ENCODE data around the gene CHST11. TPM values are rescaled to one million over a fixed set of nuclear protein-coding genes. Genes with fewer than 3 reads are reported as not detected.

CHST11 gene
- total RNA-seq, 2 experiments from 2014 or later = 53.4 to 53.6 TPM

GRCh38 chr12:104627231-104627989, 170.7 kb downstream of the CHST11 start:
- no peaks in the 10 kb centered on the region for H3K27me3 ChIP-seq (ENCODE audit: control insufficient read depth in 1 of 2, insufficient read depth in 2 of 2, low read length in 2 of 2)
- H3K4me1 Mint-ChIP-seq (ENCODE audit: low read depth) = peaks cover 46% of the 10 kb centered on the region
- DNase-seq (no peak), ATAC-seq (ENCODE audit: poor library complexity) (no peak)
- no peaks in the 10 kb centered on the region for H3K9me3 Mint-ChIP-seq
- H3K27me3 Mint-ChIP-seq = no peaks in the 10 kb centered on the region
- peak overlapping the region; percentile 33 for H3K27ac Mint-ChIP-seq
- ChIA-PET POLR2A (no interaction called here), CTCF (no interaction called here)
- no peak overlapping the region for H3K27ac ChIP-seq (ENCODE audit: low read depth in 1 of 2, low read length in 2 of 2)
- H3K36me3 ChIP-seq (ENCODE audit: insufficient read depth, low read length) = peaks cover 3% of the 10 kb centered on the region
- intact Hi-C loops (cut with DNase I, micrococcal nuclease) = no loop called here
- no peaks in the 10 kb centered on the region for H3K9me3 ChIP-seq (ENCODE audit: control insufficient read depth in 1 of 2, insufficient read depth in 1 of 2, low read length in 2 of 2)
- TF ChIP-seq CTCF (IDR thresholded peaks at IDR 0.05) = no peak
- peaks cover 5% of the 10 kb centered on the region for H3K36me3 Mint-ChIP-seq (ENCODE audit: low read depth)
- H3K4me3 ChIP-seq (ENCODE audit: low read length) = no peak overlapping the region
- H3K4me1 ChIP-seq (ENCODE audit: insufficient read depth, low read length) = peaks cover 13% of the 10 kb centered on the region
- no peak overlapping the region for H3K4me3 Mint-ChIP-seq

GRCh38 chr12:104627990-104628830, 171.5 kb downstream of the CHST11 start:
- H3K27ac ChIP-seq (ENCODE audit: low read depth in 1 of 2, low read length in 2 of 2) = no peak overlapping the region
- peaks cover 41% of the 10 kb centered on the region for H3K4me1 Mint-ChIP-seq (ENCODE audit: low read depth)

GRCh38 chr12:104628831-104629135, 172.0 kb downstream of the CHST11 start:
- Mint-ChIP-seq H3K27ac (peak overlapping the region; percentile 33), H3K4me1 (ENCODE audit: low read depth) (peaks cover 42% of the 10 kb centered on the region), H3K4me3 (no peak overlapping the region), H3K27me3 (no peaks in the 10 kb centered on the region), H3K9me3 (no peaks in the 10 kb centered on the region), H3K36me3 (ENCODE audit: low read depth) (peaks cover 5% of the 10 kb centered on the region)
- no peak for TF ChIP-seq CTCF (IDR thresholded peaks at IDR 0.05)
- ChIA-PET CTCF (no interaction called here), POLR2A (no interaction called here)
- Histone ChIP-seq H3K36me3 (ENCODE audit: insufficient read depth, low read length) (peaks cover 3% of the 10 kb centered on the region), H3K27me3 (ENCODE audit: control insufficient read depth in 1 of 2, insufficient read depth in 2 of 2, low read length in 2 of 2) (no peaks in the 10 kb centered on the region), H3K4me1 (ENCODE audit: insufficient read depth, low read length) (peaks cover 10% of the 10 kb centered on the region), H3K9me3 (ENCODE audit: control insufficient read depth in 1 of 2, insufficient read depth in 1 of 2, low read length in 2 of 2) (no peaks in the 10 kb centered on the region), H3K4me3 (ENCODE audit: low read length) (no peak overlapping the region), H3K27ac (ENCODE audit: low read depth in 1 of 2, low read length in 2 of 2) (no peak overlapping the region)
- DNase-seq (no peak), ATAC-seq (ENCODE audit: poor library complexity) (no peak)
- intact Hi-C loops (cut with DNase I, micrococcal nuclease) = no loop called here

More at GRCh38 chr12:104627990-104628830, 171.5 kb downstream of the CHST11 start:
- Mint-ChIP-seq H3K9me3 (no peaks in the 10 kb centered on the region), H3K36me3 (ENCODE audit: low read depth) (peaks cover 5% of the 10 kb centered on the region), H3K27ac (peak overlapping the region; percentile 33), H3K4me3 (no peak overlapping the region), H3K27me3 (no peaks in the 10 kb centered on the region)
- no peak for TF ChIP-seq CTCF (IDR thresholded peaks at IDR 0.05)
- ATAC-seq (ENCODE audit: poor library complexity) (no peak), DNase-seq (no peak)
- Histone ChIP-seq H3K4me1 (ENCODE audit: insufficient read depth, low read length) (peaks cover 10% of the 10 kb centered on the region), H3K36me3 (ENCODE audit: insufficient read depth, low read length) (peaks cover 3% of the 10 kb centered on the region), H3K9me3 (ENCODE audit: control insufficient read depth in 1 of 2, insufficient read depth in 1 of 2, low read length in 2 of 2) (no peaks in the 10 kb centered on the region), H3K27me3 (ENCODE audit: control insufficient read depth in 1 of 2, insufficient read depth in 2 of 2, low read length in 2 of 2) (no peaks in the 10 kb centered on the region), H3K4me3 (ENCODE audit: low read length) (no peak overlapping the region)
- ChIA-PET CTCF (no interaction called here), POLR2A (no interaction called here)
- intact Hi-C loops (cut with DNase I, micrococcal nuclease) = no loop called here

All from CD4-positive, alpha-beta T cell (primary cell).